Mesenchymal stem cell (in vitro differentiated cells and primary cell): ENCODE results near the gene ACAA1. TPM values are rescaled to one million over a fixed set of nuclear protein-coding genes. Genes with fewer than 3 reads are reported as not detected.

Experiments
- DNase-seq: peaks from one replicate; pipeline ENCODE4 v3.0.0-alpha.2; 2013
- H2AFZ ChIP-seq: one replicate; pipeline ENCODE4 v1.6.1; 2013; ENCODE audit warnings: low read depth, mild to moderate bottlenecking, control low read depth, inconsistent platforms, low read length, moderate library complexity
- H2AK5ac ChIP-seq: 2 replicates; pipeline ENCODE4 v1.6.1; 2013; ENCODE audit warnings: low read length, moderate library complexity, mild to moderate bottlenecking, inconsistent platforms; ENCODE audit not compliant: severe bottlenecking
- H2BK120ac ChIP-seq: one replicate; pipeline ENCODE4 v1.6.1; 2013; ENCODE audit warnings: low read depth, mild to moderate bottlenecking, inconsistent platforms, low read length, moderate library complexity
- H2BK12ac ChIP-seq, 2 experiments: one replicate each; pipeline ENCODE4 v1.6.1; 2013; ENCODE audit warnings: inconsistent platforms in 2 of 2, low read length in 2 of 2, mild to moderate bottlenecking in 2 of 2, moderate library complexity in 2 of 2, control low read depth in 1 of 2
- H2BK15ac ChIP-seq: one replicate; pipeline ENCODE4 v1.6.1; 2013; ENCODE audit warnings: mild to moderate bottlenecking, low read depth, inconsistent platforms; ENCODE audit not compliant: poor library complexity, severe bottlenecking
- H2BK5ac ChIP-seq: 2 replicates; pipeline ENCODE4 v1.6.1; 2013; ENCODE audit warnings: low read depth, mild to moderate bottlenecking, low read length, control low read depth, inconsistent platforms; ENCODE audit not compliant: poor library complexity, severe bottlenecking
- H3K14ac ChIP-seq, 2 experiments: one replicate each; pipeline ENCODE4 v1.6.1; 2013; ENCODE audit warnings: inconsistent platforms in 2 of 2, low read length in 2 of 2, control low read depth in 1 of 2, mild to moderate bottlenecking in 1 of 2, moderate library complexity in 1 of 2
- H3K18ac ChIP-seq, 2 experiments: one replicate each; pipeline ENCODE4 v1.6.1; 2013; ENCODE audit warnings: inconsistent platforms in 2 of 2, low read length in 2 of 2, control low read depth in 1 of 2, low read depth in 1 of 2, mild to moderate bottlenecking in 1 of 2
- H3K23ac ChIP-seq, 2 experiments: one replicate each; pipeline ENCODE4 v1.6.1; 2013; ENCODE audit warnings: inconsistent platforms in 2 of 2, low read length in 2 of 2, mild to moderate bottlenecking in 2 of 2, moderate library complexity in 2 of 2, control low read depth in 1 of 2
- H3K27ac ChIP-seq: 2 replicates; pipeline ENCODE4 v1.5.1; 2013; ENCODE audit warnings: mild to moderate bottlenecking, moderate library complexity, low read length, control low read depth, inconsistent platforms; ENCODE audit not compliant: poor library complexity, severe bottlenecking
- H3K27me3 ChIP-seq, 2 experiments: 2 replicates each; pipeline versions ENCODE4 v1.6.1 to v1.7.0; 2013; ENCODE audit warnings: low read length in 2 of 2, mild to moderate bottlenecking in 2 of 2, moderate library complexity in 2 of 2, control low read depth in 1 of 2, inconsistent platforms in 1 of 2; ENCODE audit not compliant: control insufficient read depth in 1 of 2, insufficient read depth in 1 of 2
- H3K36me3 ChIP-seq, 2 experiments: 2 replicates each; pipeline versions ENCODE4 v1.6.1 to v1.7.0; 2013; ENCODE audit warnings: low read length in 2 of 2, control low read depth in 1 of 2, inconsistent platforms in 1 of 2, low read depth in 1 of 2, mild to moderate bottlenecking in 1 of 2; ENCODE audit not compliant: insufficient read depth in 2 of 2, control insufficient read depth in 1 of 2
- H3K4ac ChIP-seq, 2 experiments: one replicate each; pipeline ENCODE4 v1.6.1; 2013; ENCODE audit warnings: inconsistent platforms in 2 of 2, low read length in 2 of 2, mild to moderate bottlenecking in 2 of 2, moderate library complexity in 2 of 2, control low read depth in 1 of 2, low read depth in 1 of 2
- H3K4me1 ChIP-seq: 2 replicates; pipeline ENCODE4 v1.6.1; 2013; ENCODE audit warnings: low read depth, low read length, control low read depth; ENCODE audit not compliant: control insufficient read depth, insufficient read depth
- H3K4me2 ChIP-seq: 2 replicates; pipeline ENCODE4 v1.6.1; 2013; ENCODE audit warnings: low read length, mild to moderate bottlenecking, inconsistent platforms; ENCODE audit not compliant: poor library complexity, severe bottlenecking
- H3K4me3 ChIP-seq, 2 experiments: 2 replicates each; pipeline versions ENCODE4 v1.5.1 to v1.7.0; 2013; ENCODE audit warnings: low read length in 2 of 2, mild to moderate bottlenecking in 2 of 2, control low read depth in 1 of 2, low read depth in 1 of 2; ENCODE audit not compliant: insufficient read depth in 1 of 2
- H3K79me1 ChIP-seq: replicated peaks from 2 replicates; pipeline ENCODE4 v1.6.1; 2013; ENCODE audit warnings: mild to moderate bottlenecking, control low read depth, low read length, inconsistent platforms; ENCODE audit not compliant: poor library complexity, severe bottlenecking
- H3K9ac ChIP-seq: 2 replicates; pipeline ENCODE4 v1.7.0; 2013; ENCODE audit warnings: mild to moderate bottlenecking, low read length, moderate library complexity
- H3K9me3 ChIP-seq: 2 replicates; pipeline ENCODE4 v1.7.0; 2013; ENCODE audit warnings: mild to moderate bottlenecking, low read length; ENCODE audit not compliant: control insufficient read depth
- H4K8ac ChIP-seq: one replicate; pipeline ENCODE4 v1.6.1; 2013; ENCODE audit warnings: inconsistent platforms, mild to moderate bottlenecking, low read length, moderate library complexity
- H4K91ac ChIP-seq: one replicate; pipeline ENCODE4 v1.6.1; 2013; ENCODE audit warnings: mild to moderate bottlenecking, low read length, inconsistent platforms
- WGBS: methylation state at CpG from one replicate; pipeline ENCODE4 v1.1.7; 2013; ENCODE audit warnings: mixed read lengths; 5-methylcytosine and 5-hydroxymethylcytosine counted together
- polyA plus RNA-seq, 2 experiments: library from polyadenylated mRNA; stranded (reverse); fragments of 200-250 nt; gene quantifications; one replicate each; pipeline ENCODE4 v1.2.3, GENCODE V29; 2013

ACAA1 gene
- polyA plus RNA-seq (2013, experiment 1 of 2): 32.9 TPM
- 32.8 TPM for polyA plus RNA-seq (2013, experiment 2 of 2)

GRCh38 chr3:38136777-38137614, at the start of gene ACAA1:
ACAA1 (minus strand) TSS chr3:38137127; CDS start chr3:38137035, 92 bp downstream.
- peak; percentile 99 for DNase-seq
- Histone ChIP-seq H2AK5ac (peak within 1 kb of the TSS; percentile 57), H3K4me2 (peak within 1 kb of the TSS; percentile 82), H2AFZ (peak within 1 kb of the TSS; percentile 98), H4K8ac (peak within 1 kb of the TSS; percentile 97), H4K91ac (peak within 1 kb of the TSS; percentile 89), H3K27ac (peak within 1 kb of the TSS; percentile 88), H2BK5ac (no peak within 1 kb of the TSS), H2BK12ac (peak within 1 kb of the TSS in 1 of 2 experiments; percentile 73), H3K4me1 (peaks cover 29% of the 10 kb centered on the region), H3K9ac (peak within 1 kb of the TSS; percentile 93), H3K9me3 (no peaks in the 10 kb centered on the region), H3K4ac (peak within 1 kb of the TSS; percentile 15 to 82), H3K36me3 (peaks cover 37 to 50% of the 10 kb centered on the region in 2 experiments), H3K23ac (peak within 1 kb of the TSS in 1 of 2 experiments; percentile 79), H3K4me3 (peak within 1 kb of the TSS; percentile 89 to 95), H3K79me1 (peaks cover 38% of the 10 kb centered on the region), H3K18ac (peak within 1 kb of the TSS; percentile 58 to 87), H3K14ac (peak within 1 kb of the TSS in 1 of 2 experiments; percentile 97), H2BK120ac (peak within 1 kb of the TSS; percentile 69), H3K27me3 (no peaks in the 10 kb centered on the region), H2BK15ac (no peak within 1 kb of the TSS)
- under 1% methylated on average over 66 of the region's 66 CpGs for WGBS

GRCh38 chr3:38177181-38177580, 40.3 kb upstream of the ACAA1 start:
- no peak overlapping the region for H3K9ac ChIP-seq
- H3K4me1 ChIP-seq: peaks cover 7% of the 10 kb centered on the region
- H3K9me3 ChIP-seq: no peaks in the 10 kb centered on the region
- no peak overlapping the region for H2BK5ac ChIP-seq
- DNase-seq: peak; percentile 8
- no peak overlapping the region for H3K27ac ChIP-seq
- H2BK15ac ChIP-seq: no peak overlapping the region
- H3K36me3 ChIP-seq: peaks cover 3 to 6% of the 10 kb centered on the region in 2 experiments
- no peak overlapping the region for H2BK120ac ChIP-seq
- WGBS: 71% methylated on average over 2 of the region's 2 CpGs
- no peak overlapping the region for H2AK5ac ChIP-seq
- H3K79me1 ChIP-seq: peaks cover 8% of the 10 kb centered on the region
- no peak overlapping the region for H3K23ac ChIP-seq
- H4K91ac ChIP-seq: no peak overlapping the region
- no peak overlapping the region for H2BK12ac ChIP-seq
- H3K18ac ChIP-seq: no peak overlapping the region
- H3K4me2 ChIP-seq: no peak overlapping the region
- H3K4me3 ChIP-seq: no peak overlapping the region
- no peak overlapping the region for H3K14ac ChIP-seq
- no peaks in the 10 kb centered on the region for H3K27me3 ChIP-seq
- no peak overlapping the region for H4K8ac ChIP-seq
- H3K4ac ChIP-seq: no peak overlapping the region
- H2AFZ ChIP-seq: no peak overlapping the region

- Histone ChIP-seq H2AK5ac (no peak overlapping the region), H2BK12ac (no peak overlapping the region), H3K4me2 (no peak overlapping the region), H3K23ac (no peak overlapping the region), H3K27me3 (no peaks in the 10 kb centered on the region), H2BK15ac (no peak overlapping the region), H3K4me1 (peaks cover 9% of the 10 kb centered on the region), H3K79me1 (peaks cover 2% of the 10 kb centered on the region), H3K18ac (no peak overlapping the region), H2BK120ac (no peak overlapping the region), H4K8ac (no peak overlapping the region), H3K9ac (no peak overlapping the region), H4K91ac (no peak overlapping the region), H3K4me3 (no peak overlapping the region), H3K36me3 (no peaks in the 10 kb centered on the region), H3K9me3 (no peaks in the 10 kb centered on the region), H3K4ac (no peak overlapping the region), H2AFZ (no peak overlapping the region), H3K27ac (no peak overlapping the region), H3K14ac (peak overlapping the region in 1 of 2 experiments; percentile 62), H2BK5ac (no peak overlapping the region)
- WGBS: 100% methylated on average over 4 of the region's 5 CpGs
- no peak for DNase-seq
These were observed 37.0 kb upstream of the ACAA1 start for GRCh38 chr3:38173834-38174418.

- no peaks in the 10 kb centered on the region for H3K27me3 ChIP-seq
- H3K36me3 ChIP-seq: no peaks in the 10 kb centered on the region
- H3K4me2 ChIP-seq: no peak overlapping the region
- H3K4me1 ChIP-seq: peaks cover 9% of the 10 kb centered on the region
- H3K18ac ChIP-seq: no peak overlapping the region
- no peak overlapping the region for H2AFZ ChIP-seq
- no peak overlapping the region for H2BK15ac ChIP-seq
- H2AK5ac ChIP-seq: no peak overlapping the region
- WGBS: 100% methylated on average over 2 of the region's 2 CpGs
- H2BK5ac ChIP-seq: no peak overlapping the region
- H4K8ac ChIP-seq: no peak overlapping the region
- H2BK120ac ChIP-seq: no peak overlapping the region
- no peak overlapping the region for H3K27ac ChIP-seq
- no peaks in the 10 kb centered on the region for H3K9me3 ChIP-seq
- DNase-seq: no peak
- no peak overlapping the region for H3K23ac ChIP-seq
- no peak overlapping the region for H3K9ac ChIP-seq
- no peak overlapping the region for H2BK12ac ChIP-seq
- no peak overlapping the region for H4K91ac ChIP-seq
- no peaks in the 10 kb centered on the region for H3K79me1 ChIP-seq
- H3K4me3 ChIP-seq: no peak overlapping the region
- H3K4ac ChIP-seq: no peak overlapping the region
- no peak overlapping the region for H3K14ac ChIP-seq
These were observed 34.7 kb upstream of the ACAA1 start for GRCh38 chr3:38171622-38172021.
